Fibroblast of lung (primary cell): ENCODE data around the gene FILIP1L. TPM values are rescaled to one million over a fixed set of nuclear protein-coding genes. Genes with fewer than 3 reads are reported as not detected.
A peak's percentile ranks its signal among the peaks of the same experiment; 100 is the strongest.

ENCODE experiments used
- DNase-seq, 2 donors: peaks; one replicate each; pipeline versions ENCODE4 v3.0.0 to v3.0.0-alpha.2; 2010; ENCODE audit warnings: low read depth in 2 of 2
- H2AFZ ChIP-seq: 2 replicates; pipeline ENCODE4 v1.5.1; 2012; ENCODE audit warnings: low read length, control low read depth, inconsistent platforms
- H3K27ac ChIP-seq: 2 replicates; pipeline ENCODE4 v1.5.1; 2011; ENCODE audit warnings: low read length, control low read depth; ENCODE audit not compliant: insufficient read depth
- H3K27me3 ChIP-seq: 2 replicates; pipeline ENCODE4 v1.5.1; 2011; ENCODE audit warnings: mild to moderate bottlenecking, low read length; ENCODE audit not compliant: control insufficient read depth, insufficient read depth
- H3K36me3 ChIP-seq: 2 replicates; pipeline ENCODE4 v1.5.1; 2011; ENCODE audit warnings: low read length; ENCODE audit not compliant: control insufficient read depth, insufficient read depth
- H3K4me1 ChIP-seq: 2 replicates; pipeline ENCODE4 v1.5.1; 2011; ENCODE audit warnings: low read length; ENCODE audit not compliant: control insufficient read depth, insufficient read depth; ENCODE audit errors: extremely low read depth
- H3K4me2 ChIP-seq: 2 replicates; pipeline ENCODE4 v1.5.1; 2011; ENCODE audit warnings: low read length, control low read depth; ENCODE audit not compliant: insufficient read depth; ENCODE audit errors: extremely low read depth
- H3K4me3 ChIP-seq, 4 experiments: fragments of 200-600 bp in 1 of 4; sonication (generic) in 1 of 4; replicated peaks in 1 of 4; 2 replicates each; pipeline ENCODE4 v1.5.1; 2011 to 2016; ENCODE audit warnings: low read length in 4 of 4, low read depth in 3 of 4, mild to moderate bottlenecking in 3 of 4, control low read depth in 2 of 4, inconsistent platforms in 1 of 4, mixed read lengths in 1 of 4; ENCODE audit not compliant: insufficient read depth in 1 of 4; ENCODE audit errors: control extremely low read depth in 1 of 4
- H3K79me2 ChIP-seq: 2 replicates; pipeline ENCODE4 v1.5.1; 2012; ENCODE audit warnings: mild to moderate bottlenecking, low read length, inconsistent platforms; ENCODE audit not compliant: control insufficient read depth, insufficient read depth
- H3K9ac ChIP-seq: 2 replicates; pipeline ENCODE4 v1.5.1; 2011; ENCODE audit warnings: mild to moderate bottlenecking, low read length, control low read depth; ENCODE audit not compliant: insufficient read depth
- H3K9me3 ChIP-seq: 2 replicates; pipeline ENCODE4 v1.5.1; 2012; ENCODE audit warnings: low read depth, low read length; ENCODE audit not compliant: control insufficient read depth, insufficient read depth
- H4K20me1 ChIP-seq: 2 replicates; pipeline ENCODE4 v1.5.1; 2011; ENCODE audit warnings: low read length; ENCODE audit not compliant: control insufficient read depth, insufficient read depth; ENCODE audit errors: extremely low read depth
- CTCF ChIP-seq, 2 donors: IDR thresholded peaks in 1 of 2; conservative IDR thresholded peaks in 1 of 2; 1 replicate in 1 of 2; 2 replicates in 1 of 2; pipeline ENCODE4 v1.5.1; 2011 to 2012; ENCODE audit warnings: low read length in 2 of 2, control low read depth in 1 of 2, inconsistent platforms in 1 of 2, low read depth in 1 of 2, mild to moderate bottlenecking in 1 of 2
- EZH2 ChIP-seq: IDR thresholded peaks from 2 replicates; pipeline ENCODE4 v1.5.1; 2012; ENCODE audit warnings: low read length, control low read depth, mild to moderate bottlenecking; ENCODE audit errors: missing control alignments
- polyA plus RNA-seq, 2 donors: library from polyadenylated mRNA; depleted of rRNA in 1 of 2; stranded (reverse) in 1 of 2; unstranded in 1 of 2; fragments of >200 nt; gene quantifications; 2 replicates each; pipeline ENCODE4 v1.2.1, GENCODE V29; 2011 to 2012; ENCODE audit warnings: missing spikeins in 1 of 2
- total RNA-seq: library from RNA; depleted of rRNA; stranded (reverse); fragments of >200 nt; gene quantifications from 2 replicates; pipeline ENCODE4 v1.2.1, GENCODE V29; 2014

The FILIP1L gene
- total and polyA plus RNA-seq, 2 donors (not counting 1 experiment from before 2014, with no cell fraction given), result 92.8 to 126 TPM

GRCh38 chr3:99955773-99956562 is 158.3 kb downstream of the FILIP1L start:
- Histone ChIP-seq H3K36me3 (no peaks in the 10 kb centered on the region), H4K20me1 (no peaks in the 10 kb centered on the region), H3K27me3 (no peaks in the 10 kb centered on the region), H3K9me3 (no peaks in the 10 kb centered on the region), H3K4me3 (no peak overlapping the region), H3K27ac (no peak overlapping the region), H3K4me2 (no peak overlapping the region), H3K4me1 (peaks cover 5% of the 10 kb centered on the region), H3K9ac (no peak overlapping the region), H2AFZ (no peak overlapping the region), H3K79me2 (no peaks in the 10 kb centered on the region)
- no peak for DNase-seq
- TF ChIP-seq CTCF (conservative IDR thresholded peaks at IDR 0.05 in 1 of 2, IDR thresholded peaks at IDR 0.05 in 1 of 2; ENCODE audit: low read depth in 1 of 2, low read length in 2 of 2) (no peak), EZH2 (no peak)

- Histone ChIP-seq H3K27me3 (no peaks in the 10 kb centered on the region), H3K4me3 (no peak overlapping the region), H3K79me2 (no peaks in the 10 kb centered on the region), H3K9ac (no peak overlapping the region), H3K9me3 (no peaks in the 10 kb centered on the region), H3K27ac (no peak overlapping the region), H3K4me1 (peaks cover 5% of the 10 kb centered on the region), H2AFZ (no peak overlapping the region), H3K4me2 (no peak overlapping the region), H4K20me1 (no peaks in the 10 kb centered on the region), H3K36me3 (no peaks in the 10 kb centered on the region)
- TF ChIP-seq CTCF (conservative IDR thresholded peaks at IDR 0.05 in 1 of 2, IDR thresholded peaks at IDR 0.05 in 1 of 2; ENCODE audit: low read depth in 1 of 2, low read length in 2 of 2), result no peak
- TF ChIP-seq EZH2, result no peak
- no peak for DNase-seq
Measured at GRCh38 chr3:99954914-99955644, 159.2 kb downstream of the FILIP1L start.

DNA sequence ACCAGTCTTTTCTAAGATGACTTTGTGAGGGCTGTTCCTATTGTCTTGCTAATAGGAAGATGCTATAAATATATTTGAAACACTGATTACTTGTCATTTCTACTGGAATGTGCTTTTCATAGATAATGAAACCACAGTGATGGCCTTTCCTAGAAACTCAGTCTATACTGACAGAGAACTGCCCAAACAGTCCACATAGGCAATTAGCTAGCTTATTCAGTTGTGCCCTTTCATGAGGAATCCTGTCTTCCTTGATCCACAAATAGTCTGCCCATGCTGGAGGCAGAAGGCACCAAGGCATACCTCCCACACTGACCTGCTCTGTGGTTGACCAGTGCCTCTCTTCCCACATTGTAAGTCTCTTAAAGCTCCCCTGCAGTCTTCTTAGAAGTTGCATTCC is 160.7 kb downstream of the FILIP1L start:
- no peak for TF ChIP-seq EZH2
- no peak for TF ChIP-seq CTCF (conservative IDR thresholded peaks at IDR 0.05 in 1 of 2, IDR thresholded peaks at IDR 0.05 in 1 of 2; ENCODE audit: low read depth in 1 of 2, low read length in 2 of 2)
- Histone ChIP-seq H3K27ac (no peak overlapping the region), H3K27me3 (no peaks in the 10 kb centered on the region), H3K4me1 (peaks cover 5% of the 10 kb centered on the region), H3K4me3 (no peak overlapping the region), H4K20me1 (no peaks in the 10 kb centered on the region), H2AFZ (no peak overlapping the region), H3K36me3 (no peaks in the 10 kb centered on the region), H3K4me2 (no peak overlapping the region), H3K79me2 (no peaks in the 10 kb centered on the region), H3K9me3 (no peaks in the 10 kb centered on the region), H3K9ac (no peak overlapping the region)
- peak in 1 of 2 donors; percentile 58 for DNase-seq
